WTC11 (cell line): ENCODE results near the gene DMC1.

Source experiments
- CREM ChIP-seq: sonication (generic); formaldehyde crosslinking; IDR thresholded peaks from 2 replicates; pipeline ENCODE4 v1.8.1; 2022; ENCODE audit warnings: mild to moderate bottlenecking, missing genetic modification reagents, moderate library complexity
- ESRRA ChIP-seq: sonication (generic); formaldehyde crosslinking; IDR thresholded peaks from 2 replicates; pipeline ENCODE4 v1.8.1; 2022; ENCODE audit warnings: mild to moderate bottlenecking, missing genetic modification reagents, borderline replicate concordance
- JUN ChIP-seq: sonication (generic); formaldehyde crosslinking; IDR thresholded peaks from 2 replicates; pipeline ENCODE4 v1.8.0; 2023; ENCODE audit warnings: mild to moderate bottlenecking, missing genetic modification reagents
- TEAD4 ChIP-seq: sonication (generic); formaldehyde crosslinking; IDR thresholded peaks from 2 replicates; pipeline ENCODE4 v1.8.0; 2022; ENCODE audit warnings: mild to moderate bottlenecking, missing genetic modification reagents
- ZNF138 ChIP-seq: sonication (generic); formaldehyde crosslinking; conservative IDR thresholded peaks from 2 replicates; pipeline ENCODE4 v1.8.1; 2022; ENCODE audit warnings: mild to moderate bottlenecking, moderate library complexity, missing genetic modification reagents
- TF ChIP-seq, protein P1 (sequence below): fragments of 200-600 bp; IDR thresholded peaks from 2 replicates; pipeline ENCODE4 v1.8.0; 2022; ENCODE audit warnings: antibody characterized with exemption
- TF ChIP-seq, protein P2 (sequence below): sonication (generic); formaldehyde crosslinking; IDR thresholded peaks from 2 replicates; pipeline ENCODE4 v1.8.1; 2023; ENCODE audit warnings: mild to moderate bottlenecking, missing genetic modification reagents, moderate library complexity
- TF ChIP-seq, protein P3 (sequence below): sonication (generic); formaldehyde crosslinking; IDR thresholded peaks from 2 replicates; pipeline ENCODE4 v1.8.1; 2023; ENCODE audit warnings: mild to moderate bottlenecking, missing genetic modification reagents, moderate library complexity
- TF ChIP-seq, protein P4 (sequence below): sonication (generic); formaldehyde crosslinking; conservative IDR thresholded peaks from 2 replicates; pipeline ENCODE4 v1.8.1; 2022; ENCODE audit warnings: mild to moderate bottlenecking, missing genetic modification reagents
- TF ChIP-seq, protein P5 (sequence below): sonication (generic); formaldehyde crosslinking; IDR thresholded peaks from 2 replicates; pipeline ENCODE4 v1.8.0; 2022; ENCODE audit warnings: mild to moderate bottlenecking, missing genetic modification reagents
- TF ChIP-seq, protein P6 (sequence below): fragments of 250-450 bp; sonication (Bioruptor Pico); conservative IDR thresholded peaks from 2 replicates; pipeline ENCODE4 v1.9.0; 2021; ENCODE audit warnings: mild to moderate bottlenecking
- TF ChIP-seq, protein P7 (sequence below): fragments of 250-450 bp; sonication (Bioruptor Pico); IDR thresholded peaks from 2 replicates; pipeline ENCODE4 v2.1.2; 2022; ENCODE audit warnings: mild to moderate bottlenecking, moderate library complexity
- TF ChIP-seq, protein P8 (sequence below): sonication (generic); formaldehyde crosslinking; IDR thresholded peaks from 2 replicates; pipeline ENCODE4 v1.8.0; 2022; ENCODE audit warnings: missing genetic modification reagents

DNA sequence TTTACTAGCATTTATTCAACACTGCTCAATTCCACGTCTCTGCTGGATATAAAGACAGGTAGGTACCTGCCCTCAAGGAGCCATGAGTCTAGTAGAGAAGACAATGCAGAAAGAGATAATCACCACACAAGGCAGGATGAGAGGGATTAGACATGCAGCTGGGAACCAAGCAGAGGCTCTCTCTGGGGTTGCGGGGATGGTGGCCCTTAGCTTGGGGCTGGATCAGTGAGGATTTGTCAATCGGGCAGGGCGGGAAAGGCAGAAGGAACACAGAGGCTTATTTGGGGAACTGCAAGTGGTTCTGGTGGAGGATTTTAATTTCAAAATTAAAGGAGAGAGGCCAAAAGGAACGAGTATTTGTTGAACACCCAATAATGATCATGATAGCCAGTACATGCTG lies 8.5 kb upstream of the DMC1 start:
- TF ChIP-seq, protein P1, sequence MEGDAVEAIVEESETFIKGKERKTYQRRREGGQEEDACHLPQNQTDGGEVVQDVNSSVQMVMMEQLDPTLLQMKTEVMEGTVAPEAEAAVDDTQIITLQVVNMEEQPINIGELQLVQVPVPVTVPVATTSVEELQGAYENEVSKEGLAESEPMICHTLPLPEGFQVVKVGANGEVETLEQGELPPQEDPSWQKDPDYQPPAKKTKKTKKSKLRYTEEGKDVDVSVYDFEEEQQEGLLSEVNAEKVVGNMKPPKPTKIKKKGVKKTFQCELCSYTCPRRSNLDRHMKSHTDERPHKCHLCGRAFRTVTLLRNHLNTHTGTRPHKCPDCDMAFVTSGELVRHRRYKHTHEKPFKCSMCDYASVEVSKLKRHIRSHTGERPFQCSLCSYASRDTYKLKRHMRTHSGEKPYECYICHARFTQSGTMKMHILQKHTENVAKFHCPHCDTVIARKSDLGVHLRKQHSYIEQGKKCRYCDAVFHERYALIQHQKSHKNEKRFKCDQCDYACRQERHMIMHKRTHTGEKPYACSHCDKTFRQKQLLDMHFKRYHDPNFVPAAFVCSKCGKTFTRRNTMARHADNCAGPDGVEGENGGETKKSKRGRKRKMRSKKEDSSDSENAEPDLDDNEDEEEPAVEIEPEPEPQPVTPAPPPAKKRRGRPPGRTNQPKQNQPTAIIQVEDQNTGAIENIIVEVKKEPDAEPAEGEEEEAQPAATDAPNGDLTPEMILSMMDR: no peak
- TF ChIP-seq, protein P2, sequence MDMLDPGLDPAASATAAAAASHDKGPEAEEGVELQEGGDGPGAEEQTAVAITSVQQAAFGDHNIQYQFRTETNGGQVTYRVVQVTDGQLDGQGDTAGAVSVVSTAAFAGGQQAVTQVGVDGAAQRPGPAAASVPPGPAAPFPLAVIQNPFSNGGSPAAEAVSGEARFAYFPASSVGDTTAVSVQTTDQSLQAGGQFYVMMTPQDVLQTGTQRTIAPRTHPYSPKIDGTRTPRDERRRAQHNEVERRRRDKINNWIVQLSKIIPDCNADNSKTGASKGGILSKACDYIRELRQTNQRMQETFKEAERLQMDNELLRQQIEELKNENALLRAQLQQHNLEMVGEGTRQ (CRISPR knock-in tag): no peak
- TF ChIP-seq, protein P3, sequence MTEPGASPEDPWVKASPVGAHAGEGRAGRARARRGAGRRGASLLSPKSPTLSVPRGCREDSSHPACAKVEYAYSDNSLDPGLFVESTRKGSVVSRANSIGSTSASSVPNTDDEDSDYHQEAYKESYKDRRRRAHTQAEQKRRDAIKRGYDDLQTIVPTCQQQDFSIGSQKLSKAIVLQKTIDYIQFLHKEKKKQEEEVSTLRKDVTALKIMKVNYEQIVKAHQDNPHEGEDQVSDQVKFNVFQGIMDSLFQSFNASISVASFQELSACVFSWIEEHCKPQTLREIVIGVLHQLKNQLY (CRISPR knock-in tag): no peak
- TF ChIP-seq, protein P4, sequence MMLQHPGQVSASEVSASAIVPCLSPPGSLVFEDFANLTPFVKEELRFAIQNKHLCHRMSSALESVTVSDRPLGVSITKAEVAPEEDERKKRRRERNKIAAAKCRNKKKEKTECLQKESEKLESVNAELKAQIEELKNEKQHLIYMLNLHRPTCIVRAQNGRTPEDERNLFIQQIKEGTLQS (CRISPR knock-in tag): no peak
- TF ChIP-seq ZNF138: no peak
- TF ChIP-seq JUN (CRISPR knock-in tag): no peak
- TF ChIP-seq, protein P5, sequence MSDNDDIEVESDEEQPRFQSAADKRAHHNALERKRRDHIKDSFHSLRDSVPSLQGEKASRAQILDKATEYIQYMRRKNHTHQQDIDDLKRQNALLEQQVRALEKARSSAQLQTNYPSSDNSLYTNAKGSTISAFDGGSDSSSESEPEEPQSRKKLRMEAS (CRISPR knock-in tag): no peak
- TF ChIP-seq, protein P6, sequence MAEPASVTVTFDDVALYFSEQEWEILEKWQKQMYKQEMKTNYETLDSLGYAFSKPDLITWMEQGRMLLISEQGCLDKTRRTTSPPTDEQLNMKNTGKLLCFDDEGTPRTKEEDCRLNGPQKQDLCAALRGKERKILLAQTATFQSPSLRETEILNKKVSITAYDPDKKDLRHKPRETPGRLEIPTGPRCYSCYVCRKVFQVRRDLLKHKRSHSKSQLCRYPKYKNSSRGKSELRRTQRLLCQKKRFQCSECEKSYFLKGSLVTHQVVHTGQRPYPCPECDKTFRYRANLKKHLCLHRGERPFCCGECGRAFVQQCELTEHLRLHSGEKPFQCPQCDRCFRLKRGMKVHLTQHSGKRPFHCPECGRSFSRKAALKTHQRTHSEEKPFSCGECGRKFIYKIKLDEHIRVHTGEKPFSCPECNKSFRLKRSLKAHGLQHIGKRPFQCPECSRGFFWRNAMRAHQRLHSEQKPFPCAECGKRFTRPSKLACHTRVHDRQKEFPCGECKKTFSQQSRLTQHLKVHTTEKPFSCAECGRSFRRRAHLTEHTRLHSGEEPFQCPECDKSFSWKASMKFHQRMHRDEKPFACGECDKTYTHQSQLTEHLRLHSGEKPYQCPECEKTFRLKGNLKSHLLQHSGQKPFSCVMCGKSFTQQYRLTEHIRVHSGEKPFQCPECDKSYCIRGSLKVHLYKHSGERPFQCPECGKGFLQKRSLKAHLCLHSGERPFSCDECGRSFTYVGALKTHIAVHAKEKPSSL (CRISPR knock-in tag): no peak
- TF ChIP-seq TEAD4 (CRISPR knock-in tag): no peak
- TF ChIP-seq, protein P7, sequence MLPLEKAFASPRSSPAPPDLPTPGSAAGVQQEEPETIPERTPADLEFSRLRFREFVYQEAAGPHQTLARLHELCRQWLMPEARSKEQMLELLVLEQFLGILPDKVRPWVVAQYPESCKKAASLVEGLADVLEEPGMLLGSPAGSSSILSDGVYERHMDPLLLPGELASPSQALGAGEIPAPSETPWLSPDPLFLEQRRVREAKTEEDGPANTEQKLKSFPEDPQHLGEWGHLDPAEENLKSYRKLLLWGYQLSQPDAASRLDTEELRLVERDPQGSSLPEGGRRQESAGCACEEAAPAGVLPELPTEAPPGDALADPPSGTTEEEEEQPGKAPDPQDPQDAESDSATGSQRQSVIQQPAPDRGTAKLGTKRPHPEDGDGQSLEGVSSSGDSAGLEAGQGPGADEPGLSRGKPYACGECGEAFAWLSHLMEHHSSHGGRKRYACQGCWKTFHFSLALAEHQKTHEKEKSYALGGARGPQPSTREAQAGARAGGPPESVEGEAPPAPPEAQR: no peak
- no peak for TF ChIP-seq CREM (CRISPR knock-in tag)
- no peak for TF ChIP-seq ESRRA (CRISPR knock-in tag)
- TF ChIP-seq, protein P8, sequence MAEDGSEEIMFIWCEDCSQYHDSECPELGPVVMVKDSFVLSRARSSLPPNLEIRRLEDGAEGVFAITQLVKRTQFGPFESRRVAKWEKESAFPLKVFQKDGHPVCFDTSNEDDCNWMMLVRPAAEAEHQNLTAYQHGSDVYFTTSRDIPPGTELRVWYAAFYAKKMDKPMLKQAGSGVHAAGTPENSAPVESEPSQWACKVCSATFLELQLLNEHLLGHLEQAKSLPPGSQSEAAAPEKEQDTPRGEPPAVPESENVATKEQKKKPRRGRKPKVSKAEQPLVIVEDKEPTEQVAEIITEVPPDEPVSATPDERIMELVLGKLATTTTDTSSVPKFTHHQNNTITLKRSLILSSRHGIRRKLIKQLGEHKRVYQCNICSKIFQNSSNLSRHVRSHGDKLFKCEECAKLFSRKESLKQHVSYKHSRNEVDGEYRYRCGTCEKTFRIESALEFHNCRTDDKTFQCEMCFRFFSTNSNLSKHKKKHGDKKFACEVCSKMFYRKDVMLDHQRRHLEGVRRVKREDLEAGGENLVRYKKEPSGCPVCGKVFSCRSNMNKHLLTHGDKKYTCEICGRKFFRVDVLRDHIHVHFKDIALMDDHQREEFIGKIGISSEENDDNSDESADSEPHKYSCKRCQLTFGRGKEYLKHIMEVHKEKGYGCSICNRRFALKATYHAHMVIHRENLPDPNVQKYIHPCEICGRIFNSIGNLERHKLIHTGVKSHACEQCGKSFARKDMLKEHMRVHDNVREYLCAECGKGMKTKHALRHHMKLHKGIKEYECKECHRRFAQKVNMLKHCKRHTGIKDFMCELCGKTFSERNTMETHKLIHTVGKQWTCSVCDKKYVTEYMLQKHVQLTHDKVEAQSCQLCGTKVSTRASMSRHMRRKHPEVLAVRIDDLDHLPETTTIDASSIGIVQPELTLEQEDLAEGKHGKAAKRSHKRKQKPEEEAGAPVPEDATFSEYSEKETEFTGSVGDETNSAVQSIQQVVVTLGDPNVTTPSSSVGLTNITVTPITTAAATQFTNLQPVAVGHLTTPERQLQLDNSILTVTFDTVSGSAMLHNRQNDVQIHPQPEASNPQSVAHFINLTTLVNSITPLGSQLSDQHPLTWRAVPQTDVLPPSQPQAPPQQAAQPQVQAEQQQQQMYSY (CRISPR knock-in tag): no peak
